IPS-20b (cell line): ENCODE measurements around the gene DOCK4.

ENCODE experiments used
- H3K27ac ChIP-seq: one replicate; pipeline ENCODE4 v1.5.1; 2013; ENCODE audit warnings: low read length
- H3K27me3 ChIP-seq: 2 replicates; pipeline ENCODE4 v1.6.1; 2013; ENCODE audit warnings: mild to moderate bottlenecking, low read length, inconsistent platforms; ENCODE audit not compliant: insufficient read depth
- H3K36me3 ChIP-seq: 2 replicates; pipeline ENCODE4 v1.6.1; 2013; ENCODE audit warnings: low read depth, mild to moderate bottlenecking, inconsistent platforms, low read length, moderate library complexity; ENCODE audit not compliant: insufficient read depth
- H3K4me1 ChIP-seq: 2 replicates; pipeline ENCODE4 v1.6.1; 2013; ENCODE audit warnings: mild to moderate bottlenecking, control low read depth, inconsistent platforms, low read length, moderate library complexity; ENCODE audit not compliant: insufficient read depth
- H3K4me3 ChIP-seq: 2 replicates; pipeline ENCODE4 v1.5.1; 2013; ENCODE audit warnings: mild to moderate bottlenecking, low read length, inconsistent platforms
- H3K9ac ChIP-seq: 2 replicates; pipeline ENCODE4 v1.6.1; 2013; ENCODE audit warnings: low read depth, mild to moderate bottlenecking, inconsistent platforms, low read length, moderate library complexity
- H3K9me3 ChIP-seq: 2 replicates; pipeline ENCODE4 v1.6.1; 2013; ENCODE audit warnings: mild to moderate bottlenecking, low read depth, low read length, inconsistent platforms; ENCODE audit not compliant: insufficient read depth

The DOCK4 gene

DNA sequence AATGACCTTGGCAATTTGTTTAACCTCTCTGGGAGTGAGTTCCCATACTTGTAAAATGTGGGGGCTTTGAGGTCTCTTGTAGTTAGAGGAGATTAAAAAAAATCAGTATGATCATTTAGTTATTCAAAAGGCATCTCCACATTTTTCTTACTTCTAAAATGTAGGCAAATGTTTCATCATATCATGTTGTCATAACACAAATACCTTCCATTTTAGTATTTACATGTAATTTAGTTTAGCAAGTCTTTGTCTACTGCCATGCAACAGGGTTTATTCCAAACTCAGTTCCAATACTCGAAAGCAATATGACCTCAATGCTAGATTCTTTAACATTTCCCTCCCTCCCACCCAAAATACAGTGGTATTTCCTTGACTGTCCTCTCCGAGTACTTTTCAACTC, 381.2 kb downstream of the DOCK4 start:
- Histone ChIP-seq H3K4me3 (no peak overlapping the region), H3K9ac (no peak overlapping the region), H3K9me3 (no peaks in the 10 kb centered on the region), H3K27me3 (no peaks in the 10 kb centered on the region), H3K36me3 (no peaks in the 10 kb centered on the region), H3K4me1 (no peaks in the 10 kb centered on the region), H3K27ac (no peak overlapping the region)

- Histone ChIP-seq H3K27me3 (no peaks in the 10 kb centered on the region), H3K9me3 (no peaks in the 10 kb centered on the region), H3K9ac (no peak overlapping the region), H3K4me3 (no peak overlapping the region), H3K36me3 (no peaks in the 10 kb centered on the region), H3K4me1 (no peaks in the 10 kb centered on the region), H3K27ac (no peak overlapping the region)
These were observed 382.4 kb downstream of the DOCK4 start for GRCh38 chr7:111823826-111824225.

DNA sequence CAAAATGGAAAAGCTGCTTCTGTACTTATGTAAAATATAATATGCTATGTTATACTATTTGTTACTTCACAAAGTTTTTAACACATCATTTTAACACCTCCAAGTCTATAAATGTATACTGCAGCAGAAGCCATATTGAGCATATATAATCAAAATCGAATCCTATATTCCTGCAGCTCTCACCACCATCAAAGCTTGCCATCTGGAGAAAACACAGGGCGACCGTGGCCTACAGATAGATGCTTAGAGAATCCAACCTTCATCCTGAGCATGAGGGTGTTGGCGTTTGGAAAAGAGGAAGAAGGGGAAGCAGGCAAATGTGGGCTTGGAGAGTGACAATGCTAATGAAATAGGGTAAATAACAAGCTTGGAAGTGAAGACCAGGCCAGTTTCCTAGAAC, 385.2 kb downstream of the DOCK4 start:
- no peak overlapping the region for H3K27ac ChIP-seq
- H3K4me1 ChIP-seq, result no peaks in the 10 kb centered on the region
- no peaks in the 10 kb centered on the region for H3K9me3 ChIP-seq
- no peak overlapping the region for H3K9ac ChIP-seq
- no peaks in the 10 kb centered on the region for H3K36me3 ChIP-seq
- H3K27me3 ChIP-seq, result no peaks in the 10 kb centered on the region
- no peak overlapping the region for H3K4me3 ChIP-seq

- H3K27ac ChIP-seq, result no peak overlapping the region
- H3K9me3 ChIP-seq, result no peaks in the 10 kb centered on the region
- no peak overlapping the region for H3K4me3 ChIP-seq
- no peaks in the 10 kb centered on the region for H3K36me3 ChIP-seq
- H3K27me3 ChIP-seq, result no peaks in the 10 kb centered on the region
- H3K9ac ChIP-seq, result no peak overlapping the region
- H3K4me1 ChIP-seq, result no peaks in the 10 kb centered on the region
These were observed 385.6 kb downstream of the DOCK4 start for GRCh38 chr7:111820621-111821020.

DNA sequence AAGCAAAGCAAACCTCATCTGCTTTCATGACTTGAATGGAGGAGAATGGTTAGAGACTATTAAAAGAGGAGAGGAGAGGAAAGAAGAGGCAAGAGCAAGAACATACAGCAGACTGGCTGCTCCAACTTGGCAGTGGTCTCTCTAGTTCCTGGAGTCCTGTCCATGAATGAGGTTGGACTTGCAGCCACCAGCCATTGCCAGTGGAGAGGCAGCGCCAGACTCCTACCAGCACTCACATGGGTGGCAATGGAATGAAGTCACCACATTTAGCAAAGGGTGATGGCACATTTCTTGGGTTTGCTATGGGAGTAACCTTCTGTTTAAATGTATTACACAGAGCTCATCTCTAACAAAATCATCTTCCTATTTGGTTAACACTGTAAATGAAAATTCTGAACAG, 386.1 kb downstream of the DOCK4 start:
- H3K9me3 ChIP-seq, result no peaks in the 10 kb centered on the region
- no peaks in the 10 kb centered on the region for H3K4me1 ChIP-seq
- H3K27ac ChIP-seq, result no peak overlapping the region
- H3K4me3 ChIP-seq, result no peak overlapping the region
- no peak overlapping the region for H3K9ac ChIP-seq
- H3K36me3 ChIP-seq, result no peaks in the 10 kb centered on the region
- H3K27me3 ChIP-seq, result no peaks in the 10 kb centered on the region

- no peak overlapping the region for H3K4me3 ChIP-seq
- H3K27ac ChIP-seq, result no peak overlapping the region
- H3K9ac ChIP-seq, result no peak overlapping the region
- no peaks in the 10 kb centered on the region for H3K4me1 ChIP-seq
- H3K36me3 ChIP-seq, result no peaks in the 10 kb centered on the region
- H3K27me3 ChIP-seq, result no peaks in the 10 kb centered on the region
- H3K9me3 ChIP-seq, result no peaks in the 10 kb centered on the region
These were observed 390.8 kb downstream of the DOCK4 start for GRCh38 chr7:111815354-111815753.

GRCh38 chr7:111813306-111813705, 392.9 kb downstream of the DOCK4 start:
- no peak overlapping the region for H3K27ac ChIP-seq
- no peak overlapping the region for H3K9ac ChIP-seq
- no peaks in the 10 kb centered on the region for H3K4me1 ChIP-seq
- no peaks in the 10 kb centered on the region for H3K9me3 ChIP-seq
- no peak overlapping the region for H3K4me3 ChIP-seq
- peaks cover 10% of the 10 kb centered on the region; the same call in 1 of the 2 replicates for H3K36me3 ChIP-seq
- H3K27me3 ChIP-seq, result no peaks in the 10 kb centered on the region

DNA sequence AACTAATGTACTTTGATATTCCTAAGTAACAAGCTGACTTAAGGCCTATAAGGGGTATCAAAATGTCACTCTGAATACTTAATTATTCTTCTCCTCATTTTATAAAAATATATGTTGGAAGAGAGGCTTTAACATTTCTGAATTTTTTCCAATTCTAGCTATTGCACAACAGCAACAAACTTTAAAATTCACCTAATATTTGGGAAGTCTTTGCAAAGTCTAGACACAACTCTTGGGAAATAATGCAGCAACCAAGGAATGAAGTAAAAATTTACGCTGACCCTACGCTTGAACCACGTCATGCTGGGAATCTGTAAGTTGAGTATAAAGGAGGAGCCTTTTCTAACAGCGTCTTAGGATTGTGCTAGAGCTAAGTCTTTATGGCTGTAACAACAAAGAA, 400.0 kb downstream of the DOCK4 start:
- Histone ChIP-seq H3K27me3 (no peaks in the 10 kb centered on the region), H3K4me1 (no peaks in the 10 kb centered on the region), H3K9ac (no peak overlapping the region)

DNA sequence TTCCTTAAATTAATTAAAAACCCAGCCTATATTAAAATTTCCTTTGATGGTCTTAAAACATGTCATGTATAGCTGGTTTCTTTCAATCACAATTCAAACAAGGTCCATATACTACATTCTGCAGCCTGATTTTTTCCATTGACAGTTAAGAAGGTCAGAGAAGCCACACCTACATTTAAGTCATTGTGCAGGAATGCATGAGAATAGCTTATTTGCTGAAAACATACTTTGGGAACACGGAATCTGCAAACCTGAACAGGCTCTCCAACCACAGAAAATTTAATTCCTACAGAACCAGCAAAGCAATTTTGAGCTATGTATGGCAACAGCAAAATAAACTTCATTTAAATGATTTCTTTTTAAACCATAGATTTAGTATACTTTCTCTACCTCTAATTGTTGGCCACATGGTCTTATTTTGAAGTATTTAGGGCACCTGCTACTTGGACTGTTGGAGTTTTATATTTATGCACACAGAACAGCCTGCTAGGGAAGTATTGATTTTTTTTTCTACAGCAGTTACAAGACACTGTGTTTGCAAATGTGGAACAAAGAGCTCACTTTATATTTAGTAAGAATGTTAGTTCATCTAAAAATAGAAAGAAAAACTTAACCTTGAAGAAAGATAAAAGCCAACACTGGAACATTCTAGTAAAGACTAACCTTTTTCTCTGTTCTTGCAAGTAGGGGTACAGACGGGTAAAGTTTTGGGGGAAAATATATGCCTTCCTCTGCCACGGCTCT, 403.0 kb downstream of the DOCK4 start:
- Histone ChIP-seq H3K4me1 (no peaks in the 10 kb centered on the region), H3K36me3 (peaks cover 1% of the 10 kb centered on the region; the same call in 1 of the 2 replicates), H3K27ac (no peak overlapping the region)

More for the DNA sequence above, 400.0 kb downstream of the DOCK4 start:
- Histone ChIP-seq H3K27ac (no peak overlapping the region), H3K9me3 (peaks cover 1% of the 10 kb centered on the region; the same call in 1 of the 2 replicates), H3K4me3 (no peak overlapping the region), H3K36me3 (peaks cover 12% of the 10 kb centered on the region; the same call in 1 of the 2 replicates)

GRCh38 chr7:111802194-111802772, 403.9 kb downstream of the DOCK4 start:
- Histone ChIP-seq H3K27me3 (no peaks in the 10 kb centered on the region), H3K27ac (no peak overlapping the region)

More for the DNA sequence above, 403.0 kb downstream of the DOCK4 start:
- Histone ChIP-seq H3K4me3 (no peak overlapping the region), H3K9ac (no peak overlapping the region), H3K27me3 (no peaks in the 10 kb centered on the region), H3K9me3 (peaks cover 27% of the 10 kb centered on the region)

GRCh38 chr7:111801277-111801676, 404.9 kb downstream of the DOCK4 start:
- H3K4me1 ChIP-seq, result no peaks in the 10 kb centered on the region
- peaks cover 46% of the 10 kb centered on the region for H3K9me3 ChIP-seq
- H3K27ac ChIP-seq, result no peak overlapping the region

More at GRCh38 chr7:111802194-111802772, 403.9 kb downstream of the DOCK4 start:
- H3K4me1 ChIP-seq, result no peaks in the 10 kb centered on the region
- H3K9me3 ChIP-seq, result peaks cover 36% of the 10 kb centered on the region
- H3K36me3 ChIP-seq, result no peaks in the 10 kb centered on the region
- no peak overlapping the region for H3K9ac ChIP-seq
- H3K4me3 ChIP-seq, result no peak overlapping the region

DNA sequence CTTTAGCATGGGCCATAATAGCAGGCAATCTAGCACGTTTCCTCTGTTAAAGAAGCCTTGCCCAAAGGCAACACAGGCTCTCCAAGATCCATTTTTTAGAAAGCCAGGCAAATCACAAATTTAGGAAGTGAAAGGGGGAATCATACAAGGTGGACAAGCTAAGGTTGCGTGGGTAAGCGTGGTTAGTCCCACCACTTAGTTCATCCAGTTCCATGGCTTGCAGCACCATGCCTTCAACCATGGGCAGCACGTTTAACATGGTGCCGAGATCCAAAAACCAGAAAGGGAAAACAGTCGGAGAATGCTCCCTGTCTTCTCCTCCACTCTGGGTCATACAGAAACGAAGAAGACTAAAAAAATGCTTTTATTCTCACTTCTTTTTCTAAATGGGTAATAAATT, 409.5 kb downstream of the DOCK4 start:
- Histone ChIP-seq H3K4me3 (no peak overlapping the region), H3K4me1 (no peaks in the 10 kb centered on the region), H3K27ac (no peak overlapping the region), H3K9me3 (peaks cover 68% of the 10 kb centered on the region), H3K9ac (no peak overlapping the region), H3K27me3 (no peaks in the 10 kb centered on the region), H3K36me3 (no peaks in the 10 kb centered on the region)

More at GRCh38 chr7:111801277-111801676, 404.9 kb downstream of the DOCK4 start:
- Histone ChIP-seq H3K4me3 (no peak overlapping the region), H3K27me3 (no peaks in the 10 kb centered on the region), H3K9ac (no peak overlapping the region), H3K36me3 (no peaks in the 10 kb centered on the region)
